ENCODE measurements around the gene LMX1B.

The LMX1B gene

GRCh38 chr9:126684345-126684744 lies 70.6 kb downstream of the LMX1B start:
- no peak for DNase-seq (ENCODE audit: low read depth)
- no peak overlapping the region for H3K4me3 ChIP-seq (ENCODE audit: low read depth, low read length)
- TF ChIP-seq, protein P1, sequence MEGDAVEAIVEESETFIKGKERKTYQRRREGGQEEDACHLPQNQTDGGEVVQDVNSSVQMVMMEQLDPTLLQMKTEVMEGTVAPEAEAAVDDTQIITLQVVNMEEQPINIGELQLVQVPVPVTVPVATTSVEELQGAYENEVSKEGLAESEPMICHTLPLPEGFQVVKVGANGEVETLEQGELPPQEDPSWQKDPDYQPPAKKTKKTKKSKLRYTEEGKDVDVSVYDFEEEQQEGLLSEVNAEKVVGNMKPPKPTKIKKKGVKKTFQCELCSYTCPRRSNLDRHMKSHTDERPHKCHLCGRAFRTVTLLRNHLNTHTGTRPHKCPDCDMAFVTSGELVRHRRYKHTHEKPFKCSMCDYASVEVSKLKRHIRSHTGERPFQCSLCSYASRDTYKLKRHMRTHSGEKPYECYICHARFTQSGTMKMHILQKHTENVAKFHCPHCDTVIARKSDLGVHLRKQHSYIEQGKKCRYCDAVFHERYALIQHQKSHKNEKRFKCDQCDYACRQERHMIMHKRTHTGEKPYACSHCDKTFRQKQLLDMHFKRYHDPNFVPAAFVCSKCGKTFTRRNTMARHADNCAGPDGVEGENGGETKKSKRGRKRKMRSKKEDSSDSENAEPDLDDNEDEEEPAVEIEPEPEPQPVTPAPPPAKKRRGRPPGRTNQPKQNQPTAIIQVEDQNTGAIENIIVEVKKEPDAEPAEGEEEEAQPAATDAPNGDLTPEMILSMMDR (conservative IDR thresholded peaks at IDR 0.05; ENCODE audit: low read depth, low read length), result no peak

- TF ChIP-seq, protein P1 (conservative IDR thresholded peaks at IDR 0.05; ENCODE audit: low read depth, low read length), result no peak
- H3K4me3 ChIP-seq (ENCODE audit: low read depth, low read length), result no peak overlapping the region
- DNase-seq (ENCODE audit: low read depth), result no peak
These were observed 71.3 kb downstream of the LMX1B start for GRCh38 chr9:126684965-126685465.

GRCh38 chr9:126687930-126688461 lies 74.3 kb downstream of the LMX1B start:
- TF ChIP-seq, protein P1 (conservative IDR thresholded peaks at IDR 0.05; ENCODE audit: low read depth, low read length), result no peak
- DNase-seq (ENCODE audit: low read depth), result no peak
- no peak overlapping the region for H3K4me3 ChIP-seq (ENCODE audit: low read depth, low read length)

- TF ChIP-seq, protein P1 (conservative IDR thresholded peaks at IDR 0.05; ENCODE audit: low read depth, low read length), result no peak
- no peak overlapping the region for H3K4me3 ChIP-seq (ENCODE audit: low read depth, low read length)
- no peak for DNase-seq (ENCODE audit: low read depth)
These were observed 74.9 kb downstream of the LMX1B start for GRCh38 chr9:126688617-126689016.

DNA sequence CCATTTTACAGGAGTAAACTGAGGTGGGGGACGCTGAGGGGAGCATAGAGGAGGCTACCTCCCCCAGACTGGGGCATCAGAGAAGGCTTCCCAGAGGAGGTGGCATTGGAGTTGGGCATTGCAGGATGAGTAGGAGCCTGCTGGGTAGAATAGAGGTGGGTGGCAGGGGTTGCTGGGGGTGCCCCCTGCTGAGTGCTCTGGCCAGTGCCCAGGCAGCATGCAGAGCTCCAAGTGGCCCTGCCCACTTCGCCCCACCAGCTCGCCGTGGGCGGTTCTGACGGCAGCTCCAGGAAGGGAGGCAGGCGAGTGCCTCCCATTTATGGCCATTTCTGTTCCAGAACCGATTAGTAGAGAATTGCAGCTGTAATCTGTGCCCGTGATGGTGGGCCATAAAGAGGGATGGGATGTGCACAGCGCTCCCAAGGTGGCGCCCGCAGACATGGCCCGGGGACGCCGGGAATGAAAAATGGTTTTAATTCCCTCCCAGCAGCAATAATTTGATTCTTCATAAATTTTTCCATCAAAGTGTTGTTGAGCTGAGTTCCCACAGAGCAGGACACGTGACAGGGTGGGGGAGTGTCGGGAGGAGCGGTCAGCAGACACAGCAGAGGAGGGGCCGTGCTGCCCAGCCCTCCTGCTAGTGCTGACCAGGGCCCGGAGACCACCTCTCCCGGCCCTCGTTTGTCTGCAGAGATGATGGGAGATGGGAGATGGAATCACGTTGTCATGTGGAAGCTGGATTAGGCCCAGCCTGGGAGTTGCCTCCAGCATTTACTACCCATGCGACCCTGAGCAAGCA lies 75.5 kb downstream of the LMX1B start:
- no peak overlapping the region for H3K4me3 ChIP-seq (ENCODE audit: low read depth, low read length)
- DNase-seq (ENCODE audit: low read depth), result no peak
- TF ChIP-seq, protein P1 (conservative IDR thresholded peaks at IDR 0.05; ENCODE audit: low read depth, low read length), result no peak

- peak; percentile 17 for DNase-seq (ENCODE audit: low read depth)
- TF ChIP-seq, protein P1 (conservative IDR thresholded peaks at IDR 0.05; ENCODE audit: low read depth, low read length), result peak; percentile 74
- no peak overlapping the region for H3K4me3 ChIP-seq (ENCODE audit: low read depth, low read length)
These were observed 76.8 kb downstream of the LMX1B start for GRCh38 chr9:126690431-126691051.
